ENCODE measurements around the gene UBE2R2.

UBE2R2 gene

DNA sequence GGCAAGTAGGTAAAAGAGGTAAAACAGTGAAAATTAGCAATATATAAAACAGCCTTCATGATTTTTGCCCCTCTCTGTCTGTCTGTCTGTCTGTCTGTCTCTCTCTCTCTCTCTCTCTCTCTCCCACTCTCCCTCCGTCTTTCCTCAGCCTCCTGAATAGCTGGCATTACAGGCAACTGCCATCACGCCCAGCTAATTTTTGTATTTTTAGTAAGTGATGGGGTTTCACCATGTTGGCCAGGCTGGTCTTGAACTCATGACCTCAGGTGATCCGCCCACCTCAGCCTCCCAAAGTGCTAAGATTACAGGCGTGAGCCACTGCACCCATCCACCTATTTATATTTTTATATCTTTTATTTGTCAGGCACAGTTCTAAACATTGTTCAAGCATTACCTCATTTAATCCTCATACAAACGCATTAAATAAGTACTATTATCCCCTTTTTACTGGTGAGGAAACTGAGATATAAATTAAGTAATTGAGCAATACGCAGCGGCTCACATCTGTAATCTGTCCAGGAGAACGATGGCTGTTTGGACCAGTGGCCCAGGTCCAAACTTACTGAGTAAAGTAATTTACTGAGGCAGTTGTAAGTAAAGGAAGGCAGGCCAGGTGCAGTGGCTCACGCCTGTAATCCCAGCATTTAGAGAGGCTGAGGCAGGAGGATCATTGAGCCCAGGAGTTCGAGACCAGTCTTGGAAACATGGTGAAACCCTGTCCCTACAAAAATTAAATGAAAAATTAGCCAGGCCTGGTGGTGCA is 60.9 kb downstream of the UBE2R2 start:
- H3K4me3 ChIP-seq (ENCODE audit: low read depth, low read length), result no peak overlapping the region
- DNase-seq (ENCODE audit: low read depth), result no peak

DNA sequence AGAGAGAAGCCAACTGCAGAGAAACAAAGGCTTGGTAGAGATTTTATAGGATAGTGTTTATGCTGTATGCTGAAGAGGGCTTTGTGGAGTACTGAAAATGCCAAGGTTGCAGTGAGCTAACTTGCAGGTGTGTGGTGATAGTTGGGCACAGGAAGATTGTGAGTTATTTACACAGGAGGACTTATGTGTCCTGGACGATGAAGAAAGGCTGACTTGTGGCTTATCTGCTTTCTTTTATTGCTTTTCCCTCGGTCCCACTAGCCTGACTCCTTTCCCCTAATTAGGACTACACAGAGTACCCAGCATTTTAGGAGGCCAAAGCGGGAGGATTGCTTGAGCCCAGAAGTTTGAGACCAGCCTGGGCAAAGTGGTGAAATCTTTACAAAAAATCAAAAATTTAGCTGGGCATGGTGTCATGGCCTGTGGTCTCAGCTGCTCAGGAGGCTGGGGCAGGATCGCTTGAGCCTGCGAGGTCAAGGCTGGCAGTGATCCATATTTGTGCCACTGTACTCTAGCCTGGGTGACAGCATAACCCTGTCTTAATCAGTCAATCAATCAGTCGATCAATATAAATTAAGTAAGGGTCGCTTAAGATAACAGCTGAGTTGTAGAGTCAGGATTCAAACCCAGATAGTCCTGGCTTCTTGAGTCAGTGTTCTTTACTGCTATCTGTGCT is 61.9 kb downstream of the UBE2R2 start:
- no peak overlapping the region for H3K4me3 ChIP-seq (ENCODE audit: low read depth, low read length)
- no peak for DNase-seq (ENCODE audit: low read depth)

DNA sequence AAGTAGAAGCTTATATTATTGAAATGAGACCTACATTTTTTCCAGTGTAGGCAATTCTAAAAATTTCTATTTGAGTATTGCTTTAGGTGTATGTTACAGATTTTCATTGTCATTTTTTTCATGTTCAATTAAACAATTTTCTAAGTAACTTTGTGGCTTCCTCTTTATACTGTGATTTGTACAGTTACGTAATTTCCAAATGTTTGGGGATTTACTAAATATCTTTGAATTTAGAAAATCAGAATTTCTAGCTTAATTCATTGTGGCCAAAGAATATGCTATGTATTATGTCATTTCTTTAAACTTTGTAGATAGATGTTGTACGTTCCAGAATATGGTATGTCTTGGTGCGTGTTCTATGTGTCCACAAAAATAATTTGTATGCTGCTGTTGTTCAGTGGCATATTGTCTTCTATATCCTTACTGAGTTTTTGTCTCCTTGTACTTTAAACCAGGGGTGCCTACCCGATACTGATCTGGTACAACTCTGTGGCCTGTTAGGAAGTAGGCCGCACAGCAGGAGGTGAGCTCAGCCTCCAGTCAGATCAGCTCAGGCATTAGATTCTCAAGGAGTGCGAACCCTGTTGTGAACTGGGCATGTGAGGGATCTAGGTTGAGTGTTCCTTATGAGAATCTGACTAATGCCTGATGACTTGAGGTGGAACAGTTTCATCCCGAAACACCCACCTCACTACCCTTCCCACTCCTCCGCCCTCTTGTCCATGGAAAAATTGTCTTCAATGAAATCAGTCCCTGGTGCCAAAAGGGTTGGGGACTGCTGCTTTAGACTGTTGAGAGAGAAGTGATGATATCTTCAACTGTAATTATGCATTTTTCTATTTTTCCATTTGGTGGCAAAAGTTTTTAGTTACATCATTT is 63.5 kb downstream of the UBE2R2 start:
- no peak overlapping the region for H3K4me3 ChIP-seq (ENCODE audit: low read depth, low read length)
- DNase-seq (ENCODE audit: low read depth), result no peak

GRCh38 chr9:33881635-33882034 is 64.7 kb downstream of the UBE2R2 start:
- DNase-seq (ENCODE audit: low read depth), result no peak
- H3K4me3 ChIP-seq (ENCODE audit: low read depth, low read length), result no peak overlapping the region

- H3K4me3 ChIP-seq (ENCODE audit: low read depth, low read length), result no peak overlapping the region
- DNase-seq (ENCODE audit: low read depth), result peak; percentile 25
Observed at GRCh38 chr9:33884856-33885701, 68.1 kb downstream of the UBE2R2 start.

DNA sequence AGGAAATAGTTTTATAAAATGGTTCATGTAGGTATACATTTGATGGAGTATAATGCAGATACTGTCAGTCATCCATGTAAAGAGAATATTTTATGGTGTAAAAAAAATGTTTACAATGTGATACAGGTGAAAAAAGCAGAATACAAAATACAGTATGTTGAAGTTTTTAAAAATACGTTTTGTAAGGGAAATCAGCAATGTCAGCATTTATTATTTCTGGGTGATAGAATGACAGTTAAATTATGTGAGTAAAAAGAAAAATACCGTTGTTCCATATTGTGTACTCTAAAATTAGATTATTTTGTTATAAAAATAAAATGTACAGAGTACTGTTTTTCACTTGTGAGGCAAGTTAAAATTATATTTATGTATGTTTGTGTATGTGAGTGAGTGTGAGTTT is 69.0 kb downstream of the UBE2R2 start:
- DNase-seq (ENCODE audit: low read depth), result no peak
- no peak overlapping the region for H3K4me3 ChIP-seq (ENCODE audit: low read depth, low read length)

DNA sequence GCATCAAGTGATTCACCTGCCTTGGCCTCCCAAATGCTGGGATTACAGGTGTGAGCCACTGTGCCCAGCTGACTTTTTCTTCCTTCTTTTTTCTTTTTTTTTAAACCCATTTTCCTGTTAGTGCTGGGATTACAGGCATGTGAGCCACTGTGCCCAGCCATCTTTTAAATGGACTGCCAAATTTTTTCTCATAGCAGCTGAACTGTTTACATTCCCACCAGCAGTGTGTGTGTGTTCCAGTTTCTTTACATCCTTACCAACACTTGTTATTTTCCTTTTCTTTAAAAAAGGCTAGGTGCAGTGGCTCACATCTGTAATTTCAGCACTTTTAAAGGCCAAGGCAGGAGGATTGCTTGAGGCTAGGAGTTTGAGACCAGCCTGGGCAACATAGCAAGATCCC is 76.9 kb downstream of the UBE2R2 start:
- H3K4me3 ChIP-seq (ENCODE audit: low read depth, low read length), result no peak overlapping the region
- DNase-seq (ENCODE audit: low read depth), result no peak

DNA sequence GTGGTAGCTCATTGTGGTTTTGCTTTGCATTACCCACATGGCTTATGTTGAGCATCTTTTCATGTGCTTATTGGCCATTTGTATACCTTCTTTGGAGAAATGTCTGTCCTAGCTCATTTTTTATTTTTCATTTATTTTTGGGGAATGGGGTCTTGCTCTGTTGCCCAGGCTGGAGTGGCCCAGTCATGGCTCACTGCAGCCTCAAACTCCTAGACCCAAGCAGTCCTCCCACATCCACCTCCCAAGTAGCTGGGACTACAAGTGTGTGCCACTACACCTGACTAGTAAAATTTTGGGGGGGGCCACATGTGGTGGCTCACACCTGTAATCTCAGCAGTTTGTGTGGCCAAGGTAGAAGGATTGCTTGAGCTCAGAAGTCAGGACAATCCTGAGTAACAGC is 77.4 kb downstream of the UBE2R2 start:
- no peak overlapping the region for H3K4me3 ChIP-seq (ENCODE audit: low read depth, low read length)
- DNase-seq (ENCODE audit: low read depth), result no peak

GRCh38 chr9:33903157-33903780 is 86.3 kb downstream of the UBE2R2 start:
- no peak for DNase-seq (ENCODE audit: low read depth)
- no peak overlapping the region for H3K4me3 ChIP-seq (ENCODE audit: low read depth, low read length)

- no peak for DNase-seq (ENCODE audit: low read depth)
- H3K4me3 ChIP-seq (ENCODE audit: low read depth, low read length), result no peak overlapping the region
Observed at GRCh38 chr9:33905137-33905536, 88.2 kb downstream of the UBE2R2 start.

DNA sequence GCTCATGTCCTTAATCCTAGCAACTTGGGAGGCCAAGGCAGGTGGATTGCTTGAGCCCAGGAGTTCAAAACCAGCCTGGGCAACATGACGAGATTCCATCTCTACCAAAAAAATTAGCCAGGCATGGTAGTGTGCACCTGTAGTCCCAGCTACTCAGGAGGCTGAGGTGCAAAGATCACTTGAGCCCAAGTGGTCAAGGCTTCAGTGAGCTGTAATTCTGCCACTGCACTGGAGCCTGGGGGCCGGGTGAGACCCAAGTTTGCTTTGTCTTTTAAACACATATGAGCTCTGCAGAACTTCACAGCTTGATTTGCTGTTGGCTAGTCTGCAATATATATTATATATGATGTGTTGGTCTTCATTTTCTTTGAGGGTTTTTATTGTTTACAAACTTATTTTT is 89.8 kb downstream of the UBE2R2 start:
- no peak for DNase-seq (ENCODE audit: low read depth)
- H3K4me3 ChIP-seq (ENCODE audit: low read depth, low read length), result no peak overlapping the region

DNA sequence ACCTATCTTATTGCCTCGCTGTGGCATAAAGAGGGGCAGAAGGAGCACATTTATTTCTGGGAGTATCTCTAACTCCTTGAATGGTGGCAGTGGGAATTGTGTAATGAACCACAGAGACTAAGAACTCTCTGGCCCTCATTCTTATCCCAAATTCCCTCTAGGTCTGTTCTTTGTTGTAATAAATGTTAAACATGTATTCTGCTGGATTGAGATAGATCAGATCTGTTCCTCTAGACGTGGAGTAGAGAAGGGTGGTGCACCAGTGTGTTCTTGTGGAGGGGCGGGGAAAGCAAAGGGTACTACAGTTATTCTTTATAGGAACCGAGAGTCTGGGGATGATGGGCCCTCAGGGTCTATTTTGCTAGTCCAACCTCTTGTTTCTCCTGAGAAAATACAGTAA is 90.4 kb downstream of the UBE2R2 start:
- DNase-seq (ENCODE audit: low read depth), result no peak
- no peak overlapping the region for H3K4me3 ChIP-seq (ENCODE audit: low read depth, low read length)

GRCh38 chr9:33908114-33908513 is 91.2 kb downstream of the UBE2R2 start:
- DNase-seq (ENCODE audit: low read depth), result no peak
- no peak overlapping the region for H3K4me3 ChIP-seq (ENCODE audit: low read depth, low read length)

DNA sequence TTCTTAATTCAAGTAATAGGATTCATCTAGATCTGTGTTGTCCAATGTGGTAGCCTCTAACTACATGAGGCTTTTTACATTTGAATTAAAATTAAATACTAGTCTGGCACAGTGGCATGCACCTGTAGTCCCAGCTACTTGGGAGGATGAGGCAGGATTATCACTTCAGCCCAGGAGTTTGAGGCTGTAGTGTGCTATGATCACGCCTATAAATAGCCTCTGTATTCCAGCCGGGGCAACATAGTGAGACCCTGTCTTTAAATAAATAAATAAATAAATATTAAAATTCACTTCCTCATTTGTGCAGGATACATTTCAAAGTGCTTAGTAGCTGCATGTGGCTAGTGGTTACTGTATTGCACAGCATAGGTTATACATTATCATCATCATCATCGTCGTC is 91.8 kb downstream of the UBE2R2 start:
- no peak for DNase-seq (ENCODE audit: low read depth)
- H3K4me3 ChIP-seq (ENCODE audit: low read depth, low read length), result no peak overlapping the region

GRCh38 chr9:33913541-33913940 is 96.6 kb downstream of the UBE2R2 start:
- H3K4me3 ChIP-seq (ENCODE audit: low read depth, low read length), result no peak overlapping the region

DNA sequence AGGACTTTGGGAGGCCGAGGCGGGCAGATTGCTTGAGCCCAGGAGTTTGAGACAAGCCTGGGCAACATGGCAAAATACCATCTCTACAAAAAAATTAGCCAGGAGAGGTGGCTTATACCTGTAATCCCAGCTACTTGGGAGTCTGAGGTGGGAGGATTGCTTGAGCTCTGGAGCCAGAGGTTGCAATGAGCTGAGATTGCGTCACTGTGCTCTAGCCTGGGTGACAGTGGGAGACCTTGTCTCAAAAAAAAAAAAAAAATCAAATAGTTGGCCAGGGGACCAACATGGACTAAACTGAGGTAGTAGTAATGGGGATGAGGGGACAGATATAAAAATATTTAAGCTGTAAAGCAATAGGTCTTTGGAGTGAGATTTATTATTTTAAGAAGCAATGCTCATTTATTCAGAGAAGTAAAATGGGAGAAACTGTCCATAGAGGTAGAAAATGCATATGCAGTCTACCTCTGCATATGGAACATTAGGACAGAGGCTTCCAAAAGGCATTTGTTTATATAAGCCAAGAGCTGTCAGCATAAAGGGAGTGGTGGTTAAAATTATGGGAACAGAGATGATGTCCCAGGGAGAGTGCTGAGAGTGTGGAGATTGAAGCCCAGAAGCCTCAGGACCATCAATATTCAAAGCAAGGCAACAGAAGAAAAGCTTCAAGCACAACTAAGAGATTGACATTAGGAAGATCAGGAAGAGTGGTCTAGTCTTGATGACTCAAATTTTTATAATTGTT is 98.1 kb downstream of the UBE2R2 start:
- no peak for DNase-seq (ENCODE audit: low read depth)
- no peak overlapping the region for H3K4me3 ChIP-seq (ENCODE audit: low read depth, low read length)

More at GRCh38 chr9:33913541-33913940, 96.6 kb downstream of the UBE2R2 start:
- DNase-seq (ENCODE audit: low read depth), result no peak

DNA sequence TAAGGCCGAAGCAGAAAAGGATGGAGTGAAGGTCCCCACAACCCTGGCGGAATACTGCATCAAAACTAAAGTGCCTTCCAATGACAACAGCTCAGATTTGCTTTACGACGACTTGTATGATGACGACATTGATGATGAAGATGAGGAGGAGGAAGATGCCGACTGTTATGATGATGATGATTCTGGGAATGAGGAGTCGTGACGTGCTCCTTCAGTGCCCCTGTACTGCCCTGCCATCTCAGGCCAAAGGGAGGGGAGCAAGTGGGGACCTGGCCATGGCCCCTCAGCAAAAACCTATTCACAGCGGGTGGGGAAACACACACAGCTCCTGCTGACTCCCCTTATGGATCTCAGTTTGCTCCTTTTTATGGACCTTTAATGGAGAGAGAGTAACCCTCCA is 100.1 kb downstream of the UBE2R2 start:
- no peak overlapping the region for H3K4me3 ChIP-seq (ENCODE audit: low read depth, low read length)
- DNase-seq (ENCODE audit: low read depth), result no peak

DNA sequence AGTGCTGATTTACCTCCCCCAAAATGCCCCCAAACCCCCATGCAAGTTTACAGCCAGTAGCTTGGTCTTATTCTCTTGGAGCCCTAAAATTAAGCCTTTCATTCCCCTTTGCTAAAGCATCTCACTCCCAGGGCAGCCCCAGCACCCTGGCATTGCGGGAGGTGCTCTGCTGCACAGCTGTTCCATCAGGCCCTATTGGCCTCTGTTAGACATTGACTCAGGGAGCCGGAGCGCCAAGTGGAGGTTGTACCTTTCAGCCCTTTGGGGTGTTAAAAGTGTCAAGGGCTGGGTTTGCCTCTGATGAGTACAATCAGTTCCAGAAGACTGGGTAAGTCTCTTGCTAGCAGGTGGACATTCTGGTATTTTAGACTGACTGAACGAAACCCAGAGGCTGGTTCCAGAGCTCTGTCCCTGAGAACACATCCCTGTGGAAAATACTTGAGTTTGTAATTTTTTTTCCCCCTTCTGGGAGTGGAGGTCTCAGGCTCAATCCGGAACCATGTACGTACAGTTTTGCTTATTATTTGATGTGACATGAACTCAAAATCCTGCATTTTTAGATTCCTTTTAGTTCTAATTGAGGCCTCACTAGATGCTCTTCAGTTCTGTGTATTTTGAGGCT is 102.4 kb downstream of the UBE2R2 start:
- H3K4me3 ChIP-seq (ENCODE audit: low read depth, low read length), result no peak overlapping the region
- DNase-seq (ENCODE audit: low read depth), result no peak
